DND-41 (cell line): ENCODE data around the gene PSD2.

Experiments used
- ATAC-seq: fragments of 200-7000 bp; cut with Tn5 transposase; 3 replicates; pipeline ENCODE4 v1.9.1; 2021; ENCODE audit warnings: low read depth; ENCODE audit not compliant: insufficient read depth
- DNase-seq: peaks from one replicate; pipeline ENCODE4 v3.0.0-alpha.2; 2020
- H2AFZ ChIP-seq: 2 replicates; pipeline ENCODE4 v1.6.0; 2012; ENCODE audit warnings: low read depth, low read length
- H3K27ac ChIP-seq: 2 replicates; pipeline ENCODE4 v1.5.1; 2012; ENCODE audit warnings: low read length, inconsistent platforms
- H3K27me3 ChIP-seq: fragments of 200-600 bp; sonication (generic); 2 replicates; pipeline ENCODE4 v1.6.0; 2012; ENCODE audit warnings: low read length, mild to moderate bottlenecking, inconsistent platforms; ENCODE audit not compliant: insufficient read depth, poor library complexity
- H3K36me3 ChIP-seq: 2 replicates; pipeline ENCODE4 v1.5.1; 2012; ENCODE audit warnings: low read length, inconsistent platforms; ENCODE audit not compliant: insufficient read depth
- H3K4me1 ChIP-seq: 2 replicates; pipeline ENCODE4 v1.5.1; 2012; ENCODE audit warnings: mild to moderate bottlenecking, low read length; ENCODE audit not compliant: insufficient read depth
- H3K4me2 ChIP-seq: 2 replicates; pipeline ENCODE4 v1.6.0; 2012; ENCODE audit warnings: mild to moderate bottlenecking, moderate library complexity, low read length, inconsistent platforms; ENCODE audit not compliant: insufficient read depth
- H3K4me3 ChIP-seq, 2 experiments: fragments of 200-600 bp in 1 of 2; shearing (Covaris generic) in 1 of 2; 2 replicates each; pipeline ENCODE4 v1.5.1; 2012 to 2016; ENCODE audit warnings: inconsistent platforms in 2 of 2, low read length in 2 of 2, mild to moderate bottlenecking in 2 of 2, low read depth in 1 of 2, moderate library complexity in 1 of 2
- H3K79me2 ChIP-seq: 2 replicates; pipeline ENCODE4 v1.6.0; 2012; ENCODE audit warnings: low read length, inconsistent platforms; ENCODE audit not compliant: insufficient read depth
- H3K9ac ChIP-seq: 2 replicates; pipeline ENCODE4 v1.6.0; 2012; ENCODE audit warnings: low read depth, mild to moderate bottlenecking, inconsistent platforms, low read length, moderate library complexity
- H3K9me3 ChIP-seq: 2 replicates; pipeline ENCODE4 v1.5.1; 2012; ENCODE audit warnings: low read length, moderate library complexity, mild to moderate bottlenecking, inconsistent platforms; ENCODE audit not compliant: insufficient read depth, severe bottlenecking
- H4K20me1 ChIP-seq: 2 replicates; pipeline ENCODE4 v1.6.0; 2012; ENCODE audit warnings: low read length; ENCODE audit not compliant: insufficient read depth
- CTCF ChIP-seq: IDR thresholded peaks from 2 replicates; pipeline ENCODE4 v1.5.1; 2012; ENCODE audit warnings: borderline replicate concordance, low read length, moderate library complexity, mild to moderate bottlenecking; ENCODE audit not compliant: poor library complexity, severe bottlenecking; ENCODE audit errors: extremely low read depth
- EZH2 ChIP-seq: IDR thresholded peaks from 3 replicates; pipeline ENCODE4 v1.6.1; 2012; ENCODE audit warnings: borderline replicate concordance, low read depth, mild to moderate bottlenecking, moderate library complexity, low read length, inconsistent platforms; ENCODE audit not compliant: severe bottlenecking

Gene PSD2

GRCh38 chr5:139768807-139769465 is 26.7 kb upstream of the PSD2 start:
- H3K27me3 ChIP-seq = no peaks in the 10 kb centered on the region
- H3K79me2 ChIP-seq = no peaks in the 10 kb centered on the region
- TF ChIP-seq CTCF (no peak), EZH2 (no peak)
- no peak overlapping the region for H2AFZ ChIP-seq
- no peak overlapping the region for H3K27ac ChIP-seq
- DNase-seq (no peak), ATAC-seq (no peak)
- H3K9me3 ChIP-seq = no peaks in the 10 kb centered on the region
- peaks cover 3% of the 10 kb centered on the region; the same call in 1 of the 2 replicates for H4K20me1 ChIP-seq
- no peaks in the 10 kb centered on the region for H3K36me3 ChIP-seq
- H3K9ac ChIP-seq = no peak overlapping the region
- no peak overlapping the region for H3K4me3 ChIP-seq
- H3K4me2 ChIP-seq = no peak overlapping the region
- H3K4me1 ChIP-seq = peaks cover 11% of the 10 kb centered on the region

- Histone ChIP-seq H3K9me3 (no peaks in the 10 kb centered on the region), H3K9ac (no peak overlapping the region), H3K4me2 (no peak overlapping the region), H3K27ac (no peak overlapping the region), H3K79me2 (no peaks in the 10 kb centered on the region), H3K4me3 (no peak overlapping the region), H2AFZ (no peak overlapping the region), H4K20me1 (peaks cover 3% of the 10 kb centered on the region; the same call in 1 of the 2 replicates), H3K4me1 (peaks cover 11% of the 10 kb centered on the region), H3K27me3 (no peaks in the 10 kb centered on the region), H3K36me3 (no peaks in the 10 kb centered on the region)
- ATAC-seq = no peak
- no peak for DNase-seq
- TF ChIP-seq EZH2 = no peak
- no peak for TF ChIP-seq CTCF
Measured at GRCh38 chr5:139769477-139769876, 26.1 kb upstream of the PSD2 start.

- Histone ChIP-seq H4K20me1 (peaks cover 3% of the 10 kb centered on the region; the same call in 1 of the 2 replicates), H3K27ac (no peak overlapping the region), H3K27me3 (no peaks in the 10 kb centered on the region), H3K79me2 (no peaks in the 10 kb centered on the region), H3K9ac (no peak overlapping the region), H3K36me3 (no peaks in the 10 kb centered on the region), H2AFZ (no peak overlapping the region), H3K4me2 (no peak overlapping the region), H3K4me1 (peaks cover 6% of the 10 kb centered on the region), H3K4me3 (no peak overlapping the region), H3K9me3 (no peaks in the 10 kb centered on the region)
- TF ChIP-seq EZH2 (no peak), CTCF (no peak)
- ATAC-seq (no peak), DNase-seq (no peak)
Measured at GRCh38 chr5:139770722-139771121, 24.9 kb upstream of the PSD2 start.
